ENCODE results near the gene WDR90. TPM values are rescaled to one million over a fixed set of nuclear protein-coding genes. Genes with fewer than 3 reads are reported as not detected.

Gene WDR90
- total and polyA plus RNA-seq, 2 of the 13 experiments (the other 11 are each of a cell fraction or from before 2014, with no cell fraction given): 14.9 to 28.9 TPM

DNA sequence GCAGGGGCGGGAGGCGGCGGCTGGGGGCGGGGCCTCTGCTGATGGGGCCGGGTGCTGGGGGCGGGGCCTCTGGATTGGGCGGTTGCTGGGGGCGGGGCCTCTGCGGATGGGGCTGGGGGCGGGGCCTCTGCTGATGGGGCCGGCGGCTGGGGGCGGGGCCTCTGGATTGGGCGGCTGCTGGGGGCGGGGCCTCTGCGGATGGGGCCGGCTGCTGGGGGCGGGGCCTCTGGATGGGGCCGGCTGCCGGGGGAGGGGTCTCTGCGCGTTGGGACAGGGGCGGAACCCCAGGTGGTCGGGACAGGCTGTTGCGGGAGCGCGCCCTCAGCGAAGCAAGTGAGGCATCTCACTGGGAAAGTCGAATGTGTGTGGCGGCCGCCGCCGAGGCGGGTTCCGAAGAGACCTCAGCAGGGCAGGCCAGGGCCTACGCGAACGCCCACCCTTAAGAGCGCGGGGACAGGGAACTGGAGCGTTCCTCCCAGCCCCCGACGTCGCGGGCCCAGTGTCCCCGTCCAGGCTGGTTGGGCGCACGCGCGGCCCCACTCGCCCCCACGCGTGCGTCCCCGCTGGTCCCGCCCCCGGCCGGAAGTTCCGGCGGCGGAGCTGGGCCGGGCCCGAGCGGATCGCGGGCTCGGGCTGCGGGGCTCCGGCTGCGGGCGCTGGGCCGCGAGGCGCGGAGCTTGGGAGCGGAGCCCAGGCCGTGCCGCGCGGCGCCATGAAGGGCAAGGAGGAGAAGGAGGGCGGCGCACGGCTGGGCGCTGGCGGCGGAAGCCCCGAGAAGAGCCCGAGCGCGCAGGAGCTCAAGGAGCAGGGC, 30.9 kb downstream of the WDR90 start, which contains the start of gene STUB1 (continued):
- TF ChIP-seq, protein P1, sequence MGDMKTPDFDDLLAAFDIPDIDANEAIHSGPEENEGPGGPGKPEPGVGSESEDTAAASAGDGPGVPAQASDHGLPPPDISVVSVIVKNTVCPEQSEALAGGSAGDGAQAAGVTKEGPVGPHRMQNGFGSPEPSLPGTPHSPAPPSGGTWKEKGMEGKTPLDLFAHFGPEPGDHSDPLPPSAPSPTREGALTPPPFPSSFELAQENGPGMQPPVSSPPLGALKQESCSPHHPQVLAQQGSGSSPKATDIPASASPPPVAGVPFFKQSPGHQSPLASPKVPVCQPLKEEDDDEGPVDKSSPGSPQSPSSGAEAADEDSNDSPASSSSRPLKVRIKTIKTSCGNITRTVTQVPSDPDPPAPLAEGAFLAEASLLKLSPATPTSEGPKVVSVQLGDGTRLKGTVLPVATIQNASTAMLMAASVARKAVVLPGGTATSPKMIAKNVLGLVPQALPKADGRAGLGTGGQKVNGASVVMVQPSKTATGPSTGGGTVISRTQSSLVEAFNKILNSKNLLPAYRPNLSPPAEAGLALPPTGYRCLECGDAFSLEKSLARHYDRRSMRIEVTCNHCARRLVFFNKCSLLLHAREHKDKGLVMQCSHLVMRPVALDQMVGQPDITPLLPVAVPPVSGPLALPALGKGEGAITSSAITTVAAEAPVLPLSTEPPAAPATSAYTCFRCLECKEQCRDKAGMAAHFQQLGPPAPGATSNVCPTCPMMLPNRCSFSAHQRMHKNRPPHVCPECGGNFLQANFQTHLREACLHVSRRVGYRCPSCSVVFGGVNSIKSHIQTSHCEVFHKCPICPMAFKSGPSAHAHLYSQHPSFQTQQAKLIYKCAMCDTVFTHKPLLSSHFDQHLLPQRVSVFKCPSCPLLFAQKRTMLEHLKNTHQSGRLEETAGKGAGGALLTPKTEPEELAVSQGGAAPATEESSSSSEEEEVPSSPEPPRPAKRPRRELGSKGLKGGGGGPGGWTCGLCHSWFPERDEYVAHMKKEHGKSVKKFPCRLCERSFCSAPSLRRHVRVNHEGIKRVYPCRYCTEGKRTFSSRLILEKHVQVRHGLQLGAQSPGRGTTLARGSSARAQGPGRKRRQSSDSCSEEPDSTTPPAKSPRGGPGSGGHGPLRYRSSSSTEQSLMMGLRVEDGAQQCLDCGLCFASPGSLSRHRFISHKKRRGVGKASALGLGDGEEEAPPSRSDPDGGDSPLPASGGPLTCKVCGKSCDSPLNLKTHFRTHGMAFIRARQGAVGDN (CRISPR knock-in tag; IDR thresholded peaks at IDR 0.05): peak; percentile 5; the same call in 1 of the 2 replicates
- TF ChIP-seq, protein P2, sequence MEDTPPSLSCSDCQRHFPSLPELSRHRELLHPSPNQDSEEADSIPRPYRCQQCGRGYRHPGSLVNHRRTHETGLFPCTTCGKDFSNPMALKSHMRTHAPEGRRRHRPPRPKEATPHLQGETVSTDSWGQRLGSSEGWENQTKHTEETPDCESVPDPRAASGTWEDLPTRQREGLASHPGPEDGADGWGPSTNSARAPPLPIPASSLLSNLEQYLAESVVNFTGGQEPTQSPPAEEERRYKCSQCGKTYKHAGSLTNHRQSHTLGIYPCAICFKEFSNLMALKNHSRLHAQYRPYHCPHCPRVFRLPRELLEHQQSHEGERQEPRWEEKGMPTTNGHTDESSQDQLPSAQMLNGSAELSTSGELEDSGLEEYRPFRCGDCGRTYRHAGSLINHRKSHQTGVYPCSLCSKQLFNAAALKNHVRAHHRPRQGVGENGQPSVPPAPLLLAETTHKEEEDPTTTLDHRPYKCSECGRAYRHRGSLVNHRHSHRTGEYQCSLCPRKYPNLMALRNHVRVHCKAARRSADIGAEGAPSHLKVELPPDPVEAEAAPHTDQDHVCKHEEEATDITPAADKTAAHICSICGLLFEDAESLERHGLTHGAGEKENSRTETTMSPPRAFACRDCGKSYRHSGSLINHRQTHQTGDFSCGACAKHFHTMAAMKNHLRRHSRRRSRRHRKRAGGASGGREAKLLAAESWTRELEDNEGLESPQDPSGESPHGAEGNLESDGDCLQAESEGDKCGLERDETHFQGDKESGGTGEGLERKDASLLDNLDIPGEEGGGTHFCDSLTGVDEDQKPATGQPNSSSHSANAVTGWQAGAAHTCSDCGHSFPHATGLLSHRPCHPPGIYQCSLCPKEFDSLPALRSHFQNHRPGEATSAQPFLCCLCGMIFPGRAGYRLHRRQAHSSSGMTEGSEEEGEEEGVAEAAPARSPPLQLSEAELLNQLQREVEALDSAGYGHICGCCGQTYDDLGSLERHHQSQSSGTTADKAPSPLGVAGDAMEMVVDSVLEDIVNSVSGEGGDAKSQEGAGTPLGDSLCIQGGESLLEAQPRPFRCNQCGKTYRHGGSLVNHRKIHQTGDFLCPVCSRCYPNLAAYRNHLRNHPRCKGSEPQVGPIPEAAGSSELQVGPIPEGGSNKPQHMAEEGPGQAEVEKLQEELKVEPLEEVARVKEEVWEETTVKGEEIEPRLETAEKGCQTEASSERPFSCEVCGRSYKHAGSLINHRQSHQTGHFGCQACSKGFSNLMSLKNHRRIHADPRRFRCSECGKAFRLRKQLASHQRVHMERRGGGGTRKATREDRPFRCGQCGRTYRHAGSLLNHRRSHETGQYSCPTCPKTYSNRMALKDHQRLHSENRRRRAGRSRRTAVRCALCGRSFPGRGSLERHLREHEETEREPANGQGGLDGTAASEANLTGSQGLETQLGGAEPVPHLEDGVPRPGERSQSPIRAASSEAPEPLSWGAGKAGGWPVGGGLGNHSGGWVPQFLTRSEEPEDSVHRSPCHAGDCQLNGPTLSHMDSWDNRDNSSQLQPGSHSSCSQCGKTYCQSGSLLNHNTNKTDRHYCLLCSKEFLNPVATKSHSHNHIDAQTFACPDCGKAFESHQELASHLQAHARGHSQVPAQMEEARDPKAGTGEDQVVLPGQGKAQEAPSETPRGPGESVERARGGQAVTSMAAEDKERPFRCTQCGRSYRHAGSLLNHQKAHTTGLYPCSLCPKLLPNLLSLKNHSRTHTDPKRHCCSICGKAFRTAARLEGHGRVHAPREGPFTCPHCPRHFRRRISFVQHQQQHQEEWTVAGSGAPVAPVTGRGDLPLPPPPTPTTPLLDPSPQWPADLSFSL (CRISPR knock-in tag; IDR thresholded peaks at IDR 0.05): no peak
- TF ChIP-seq, protein P3, sequence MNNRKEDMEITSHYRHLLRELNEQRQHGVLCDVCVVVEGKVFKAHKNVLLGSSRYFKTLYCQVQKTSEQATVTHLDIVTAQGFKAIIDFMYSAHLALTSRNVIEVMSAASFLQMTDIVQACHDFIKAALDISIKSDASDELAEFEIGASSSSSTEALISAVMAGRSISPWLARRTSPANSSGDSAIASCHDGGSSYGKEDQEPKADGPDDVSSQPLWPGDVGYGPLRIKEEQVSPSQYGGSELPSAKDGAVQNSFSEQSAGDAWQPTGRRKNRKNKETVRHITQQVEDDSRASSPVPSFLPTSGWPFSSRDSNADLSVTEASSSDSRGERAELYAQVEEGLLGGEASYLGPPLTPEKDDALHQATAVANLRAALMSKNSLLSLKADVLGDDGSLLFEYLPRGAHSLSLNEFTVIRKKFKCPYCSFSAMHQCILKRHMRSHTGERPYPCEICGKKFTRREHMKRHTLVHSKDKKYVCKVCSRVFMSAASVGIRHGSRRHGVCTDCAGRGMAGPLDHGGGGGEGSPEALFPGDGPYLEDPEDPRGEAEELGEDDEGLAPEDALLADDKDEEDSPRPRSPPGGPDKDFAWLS (CRISPR knock-in tag; IDR thresholded peaks at IDR 0.05; ENCODE audit: borderline replicate concordance): no peak
- TF ChIP-seq PRPF4 (IDR thresholded peaks at IDR 0.05; ENCODE audit: low read depth, low read length, poor library complexity, severe bottlenecking): no peak
- TF ChIP-seq ZBTB1 (CRISPR knock-in tag; IDR thresholded peaks at IDR 0.05; ENCODE audit: borderline replicate concordance): no peak
- TF ChIP-seq, protein P4, sequence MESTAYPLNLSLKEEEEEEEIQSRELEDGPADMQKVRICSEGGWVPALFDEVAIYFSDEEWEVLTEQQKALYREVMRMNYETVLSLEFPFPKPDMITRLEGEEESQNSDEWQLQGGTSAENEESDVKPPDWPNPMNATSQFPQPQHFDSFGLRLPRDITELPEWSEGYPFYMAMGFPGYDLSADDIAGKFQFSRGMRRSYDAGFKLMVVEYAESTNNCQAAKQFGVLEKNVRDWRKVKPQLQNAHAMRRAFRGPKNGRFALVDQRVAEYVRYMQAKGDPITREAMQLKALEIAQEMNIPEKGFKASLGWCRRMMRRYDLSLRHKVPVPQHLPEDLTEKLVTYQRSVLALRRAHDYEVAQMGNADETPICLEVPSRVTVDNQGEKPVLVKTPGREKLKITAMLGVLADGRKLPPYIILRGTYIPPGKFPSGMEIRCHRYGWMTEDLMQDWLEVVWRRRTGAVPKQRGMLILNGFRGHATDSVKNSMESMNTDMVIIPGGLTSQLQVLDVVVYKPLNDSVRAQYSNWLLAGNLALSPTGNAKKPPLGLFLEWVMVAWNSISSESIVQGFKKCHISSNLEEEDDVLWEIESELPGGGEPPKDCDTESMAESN (CRISPR knock-in tag; conservative IDR thresholded peaks at IDR 0.05): no peak
- TF ChIP-seq, protein P5, sequence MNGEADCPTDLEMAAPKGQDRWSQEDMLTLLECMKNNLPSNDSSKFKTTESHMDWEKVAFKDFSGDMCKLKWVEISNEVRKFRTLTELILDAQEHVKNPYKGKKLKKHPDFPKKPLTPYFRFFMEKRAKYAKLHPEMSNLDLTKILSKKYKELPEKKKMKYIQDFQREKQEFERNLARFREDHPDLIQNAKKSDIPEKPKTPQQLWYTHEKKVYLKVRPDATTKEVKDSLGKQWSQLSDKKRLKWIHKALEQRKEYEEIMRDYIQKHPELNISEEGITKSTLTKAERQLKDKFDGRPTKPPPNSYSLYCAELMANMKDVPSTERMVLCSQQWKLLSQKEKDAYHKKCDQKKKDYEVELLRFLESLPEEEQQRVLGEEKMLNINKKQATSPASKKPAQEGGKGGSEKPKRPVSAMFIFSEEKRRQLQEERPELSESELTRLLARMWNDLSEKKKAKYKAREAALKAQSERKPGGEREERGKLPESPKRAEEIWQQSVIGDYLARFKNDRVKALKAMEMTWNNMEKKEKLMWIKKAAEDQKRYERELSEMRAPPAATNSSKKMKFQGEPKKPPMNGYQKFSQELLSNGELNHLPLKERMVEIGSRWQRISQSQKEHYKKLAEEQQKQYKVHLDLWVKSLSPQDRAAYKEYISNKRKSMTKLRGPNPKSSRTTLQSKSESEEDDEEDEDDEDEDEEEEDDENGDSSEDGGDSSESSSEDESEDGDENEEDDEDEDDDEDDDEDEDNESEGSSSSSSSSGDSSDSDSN (CRISPR knock-in tag; IDR thresholded peaks at IDR 0.05): 0 out of 2 replicates have a peak, but pooled peaks have one; percentile 4
- TF ChIP-seq TAF1 (CRISPR knock-in tag; IDR thresholded peaks at IDR 0.05): peak; percentile 16; the same call in 1 of the 2 replicates
- no peak for TF ChIP-seq EHMT2 (IDR thresholded peaks at IDR 0.05; ENCODE audit: borderline replicate concordance, low read depth, low read length)
